Endothelial cell of umbilical vein (primary cell): Measurements from ENCODE around the gene ASPSCR1. TPM values are rescaled to one million over a fixed set of nuclear protein-coding genes. Genes with fewer than 3 reads are reported as not detected.

ENCODE experiments used
- BruUV-seq: library from RNA; stranded (reverse); fragments of 400-500 nt; replicated peaks from 2 replicates; lab custom pipeline; 2021; lab: Mats Ljungman, UMichigan
- CTCF ChIA-PET: fragments of 300-600, 350-600 bp; sonication (Branson Sonifier 250); formaldehyde crosslinking; loops from one replicate; lab custom pipeline; 2021; ENCODE audit warnings: antibody characterized with exemption, inconsistent platforms; lab: Charles Lee
- POLR2A ChIA-PET: fragments of 300-600, 350-600 bp; sonication (Branson Sonifier 250); formaldehyde crosslinking; loops from one replicate; lab custom pipeline; 2021; ENCODE audit warnings: antibody characterized with exemption, inconsistent platforms; lab: Charles Lee
- DNase-seq: peaks from one replicate; pipeline ENCODE4 v3.0.0-alpha.2; 2011; ENCODE audit warnings: low read depth, low spot score
- FAIRE-seq: peaks from 2 replicates; lab custom pipeline; 2011; peaks lifted over from hg19 to GRCh38; lab: Jason Lieb, UNC
- H2AFZ ChIP-seq: 2 replicates; pipeline ENCODE4 v1.6.0; 2012; ENCODE audit warnings: low read depth, low read length, control low read depth, inconsistent platforms
- H3K27ac ChIP-seq: 2 replicates; pipeline ENCODE4 v1.5.1; 2011; ENCODE audit warnings: low read depth, mild to moderate bottlenecking, control low read depth, low read length, moderate library complexity; ENCODE audit not compliant: insufficient read depth
- H3K27me3 ChIP-seq, 2 experiments: 2 replicates each; pipeline versions ENCODE4 v1.6.0 to v1.6.1; 2011; ENCODE audit warnings: low read length in 2 of 2, mixed read lengths in 1 of 2; ENCODE audit not compliant: control insufficient read depth in 2 of 2, insufficient read depth in 2 of 2
- H3K36me3 ChIP-seq, 2 experiments: 2 replicates in 1 of 2; 3 replicates in 1 of 2; pipeline ENCODE4 v1.5.1; 2011; ENCODE audit warnings: low read length in 2 of 2, mild to moderate bottlenecking in 1 of 2, moderate library complexity in 1 of 2; ENCODE audit not compliant: control insufficient read depth in 2 of 2, insufficient read depth in 2 of 2; ENCODE audit errors: extremely low read depth in 1 of 2
- H3K4me1 ChIP-seq: 3 replicates; pipeline ENCODE4 v1.5.1; 2011; ENCODE audit warnings: mild to moderate bottlenecking, low read length; ENCODE audit not compliant: control insufficient read depth, insufficient read depth; ENCODE audit errors: extremely low read depth
- H3K4me2 ChIP-seq: 2 replicates; pipeline ENCODE4 v1.6.1; 2011; ENCODE audit warnings: low read length, control low read depth, mixed read lengths; ENCODE audit not compliant: insufficient read depth
- H3K4me3 ChIP-seq, 3 experiments: fragments of 200-600 bp in 1 of 3; sonication (generic), shearing (Covaris generic) in 1 of 3; replicated peaks in 1 of 3; 2 replicates each; pipeline ENCODE4 v1.5.1; 2011 to 2016; ENCODE audit warnings: control low read depth in 3 of 3, low read length in 3 of 3, mild to moderate bottlenecking in 2 of 3, inconsistent platforms in 1 of 3, low read depth in 1 of 3, moderate library complexity in 1 of 3; ENCODE audit not compliant: insufficient read depth in 1 of 3
- H3K79me2 ChIP-seq: 2 replicates; pipeline ENCODE4 v1.6.0; 2012; ENCODE audit warnings: low read length, inconsistent platforms; ENCODE audit not compliant: control insufficient read depth, insufficient read depth
- H3K9ac ChIP-seq: replicated peaks from 2 replicates; pipeline ENCODE3; 2011; ENCODE audit warnings: low read length, control low read depth; ENCODE audit not compliant: insufficient read depth; ENCODE audit errors: extremely low read depth
- H3K9me1 ChIP-seq: replicated peaks from 3 replicates; pipeline ENCODE4 v1.6.0; 2011; ENCODE audit warnings: mild to moderate bottlenecking, low read length; ENCODE audit not compliant: control insufficient read depth, insufficient read depth; ENCODE audit errors: extremely low read depth
- H3K9me3 ChIP-seq: replicated peaks from 2 replicates; pipeline ENCODE4 v1.5.1; 2012; ENCODE audit warnings: low read length, inconsistent platforms; ENCODE audit not compliant: control insufficient read depth, insufficient read depth
- H4K20me1 ChIP-seq: replicated peaks from 2 replicates; pipeline ENCODE3; 2011; ENCODE audit warnings: mild to moderate bottlenecking, low read length; ENCODE audit not compliant: control insufficient read depth, insufficient read depth; ENCODE audit errors: extremely low read depth
- CTCF ChIP-seq, 2 donors: IDR thresholded peaks; 1 replicate in 1 of 2; 2 replicates in 1 of 2; pipeline ENCODE4 v1.5.1; 2011; ENCODE audit warnings: low read length in 2 of 2, mild to moderate bottlenecking in 2 of 2, moderate library complexity in 2 of 2, control low read depth in 1 of 2, inconsistent platforms in 1 of 2, low read depth in 1 of 2; ENCODE audit not compliant: insufficient read depth in 1 of 2; ENCODE audit errors: extremely low read depth in 1 of 2
- EZH2 ChIP-seq: IDR thresholded peaks from 2 replicates; pipeline ENCODE4 v1.6.1; 2012; ENCODE audit warnings: borderline replicate concordance, low read depth, mild to moderate bottlenecking, moderate library complexity, low read length, inconsistent platforms; ENCODE audit not compliant: severe bottlenecking
- FOS ChIP-seq: IDR thresholded peaks from 2 replicates; pipeline ENCODE4 v1.6.1; 2011; ENCODE audit warnings: mild to moderate bottlenecking, low read length, moderate library complexity, borderline replicate concordance; ENCODE audit not compliant: insufficient read depth
- GATA2 ChIP-seq: IDR thresholded peaks from 2 replicates; pipeline ENCODE4 v1.7.0; 2011; ENCODE audit warnings: low read depth, mild to moderate bottlenecking, moderate library complexity, mixed read lengths, low read length; ENCODE audit not compliant: insufficient read length, insufficient read depth
- JUN ChIP-seq: IDR thresholded peaks from 2 replicates; pipeline ENCODE4 v1.6.1; 2011; ENCODE audit warnings: borderline replicate concordance, low read depth; ENCODE audit not compliant: insufficient read length, insufficient read depth
- MAX ChIP-seq: IDR thresholded peaks from 2 replicates; pipeline ENCODE4 v1.6.1; 2011; ENCODE audit not compliant: insufficient read depth, insufficient read length
- MYC ChIP-seq: IDR thresholded peaks from one replicate; pipeline ENCODE4 v1.6.1; 2011; ENCODE audit warnings: mild to moderate bottlenecking, low read depth, low read length
- POLR2A ChIP-seq: IDR thresholded peaks from 2 replicates; pipeline ENCODE4 v1.6.1; 2012; ENCODE audit warnings: low read depth, mild to moderate bottlenecking, control low read depth, low read length
- POLR2AphosphoS5 ChIP-seq: IDR thresholded peaks from 2 replicates; pipeline ENCODE4 v1.6.1; 2012; ENCODE audit warnings: low read depth, mild to moderate bottlenecking, control low read depth, low read length, moderate library complexity; ENCODE audit not compliant: insufficient read depth
- dilution Hi-C: fragments of 300-500 bp; cut with MboI; formaldehyde crosslinking; loops from one replicate; pipeline ENCODE4 v1.15.0; 2019; ENCODE audit warnings: low sequenced_read_pairs; ENCODE audit not compliant: extremely low pct_ligation_motif_present
- intact Hi-C: fragments of 100-400 bp; cut with micrococcal nuclease; formaldehyde crosslinking; loops from one replicate; pipeline ENCODE4 v1.10.0; 2022
- polyA plus RNA-seq, 4 experiments: library from polyadenylated mRNA; depleted of rRNA in 3 of 4; stranded (reverse) in 3 of 4; unstranded in 1 of 4; fragments of >200 nt; gene quantifications; 2 replicates each; pipeline versions ENCODE4 v1.2.1 to v1.2.3, GENCODE V29; 2011 to 2012; ENCODE audit warnings: missing spikeins in 1 of 4
- total RNA-seq: library from RNA; stranded (reverse); gene quantifications from 2 replicates; pipeline ENCODE4 v1.2.3, GENCODE V29; 2021

ASPSCR1 gene
- total and polyA plus RNA-seq, 2 donors (not counting 3 experiments of a cell fraction or from before 2014, with no cell fraction given) = 24.8 to 36.5 TPM

- H2AFZ ChIP-seq = peak overlapping the region; percentile 99
- no peaks in the 10 kb centered on the region for H4K20me1 ChIP-seq
- peak overlapping the region; percentile 48 for H3K27ac ChIP-seq
- peak overlapping the region; percentile 77 for H3K9ac ChIP-seq
- peak overlapping the region; percentile 78 for H3K4me2 ChIP-seq
- ChIA-PET POLR2A (interaction anchor here (0.6 to 0.7 kb wide), 2 partner anchors 33 to 120 kb away, joined by 3 read pairs; no protein-coding TSS in a partner anchor), CTCF (interaction anchor here (1.0 to 1.1 kb wide), 2 partner anchors 28 to 35 kb away, joined by 3 to 6 read pairs; partner anchors contain the start of gene DCXR)
- intact Hi-C loops = no loop called here
- peaks cover 0 to 15% of the 10 kb centered on the region in 2 experiments for H3K36me3 ChIP-seq
- H3K4me3 ChIP-seq = peak overlapping the region; percentile 55 to 82 (median 76)
- no peaks in the 10 kb centered on the region for H3K9me1 ChIP-seq
- BruUV-seq = no TSS peak
- no peak for FAIRE-seq
- peaks cover 14% of the 10 kb centered on the region for H3K79me2 ChIP-seq
- DNase-seq = peak; percentile 36
- peaks cover 15% of the 10 kb centered on the region for H3K4me1 ChIP-seq
- dilution Hi-C loops = no loop called here
- TF ChIP-seq FOS (no peak), JUN (no peak), CTCF (IDR thresholded peaks at IDR 0.05; ENCODE audit: extremely low read depth in 1 of 2, insufficient read depth in 1 of 2, low read depth in 1 of 2, low read length in 2 of 2) (no peak), POLR2AphosphoS5 (no peak), GATA2 (no peak), MAX (no peak), POLR2A (no peak), MYC (no peak), EZH2 (no peak)
- no peaks in the 10 kb centered on the region for H3K9me3 ChIP-seq
- H3K27me3 ChIP-seq = no peaks in the 10 kb centered on the region
These were observed 87.8 kb downstream of the ASPSCR1 start for GRCh38 chr17:82065193-82065637.
